ENCODE data around the gene RPS18.

- no peak for TF ChIP-seq POLR2AphosphoS5 (IDR thresholded peaks at IDR 0.05)
- TF ChIP-seq CTCF (IDR thresholded peaks at IDR 0.05): no peak
- no peak for TF ChIP-seq POLR2A (IDR thresholded peaks at IDR 0.05)
- TF ChIP-seq EP300 (IDR thresholded peaks at IDR 0.05; ENCODE audit: low read depth): no peak
These were observed 33.2 kb downstream of the RPS18 start for GRCh38 chr6:33305052-33305451.
